Left renal cortex interstitium (tissue), 4 donors: ENCODE data around the gene SECISBP2. TPM values are rescaled to one million over a fixed set of nuclear protein-coding genes. Genes with fewer than 3 reads are reported as not detected.
A peak's percentile ranks its signal among the peaks of the same experiment; 100 is the strongest.
"Not testable (repeated sequence)": the region's sequence is repeated elsewhere in the genome, so short reads cannot be mapped to it uniquely, and the experiment has no call there.

Experiments used
- DNase-seq, 4 donors: peaks; one replicate each; pipeline ENCODE4 v3.0.0-alpha.2; 2013; ENCODE audit warnings: low read depth in 4 of 4, low spot score in 2 of 4, missing footprints in 1 of 4
- polyA plus RNA-seq, 4 donors: library from polyadenylated mRNA; unstranded; fragments of 120-200 nt; gene quantifications; one replicate each; pipeline ENCODE4 v1.2.1, GENCODE V29; 2013; ENCODE audit not compliant: insufficient read length in 4 of 4

The SECISBP2 gene
- polyA plus RNA-seq, 4 donors, result 56.1 to 101 (median 80.3) TPM

DNA sequence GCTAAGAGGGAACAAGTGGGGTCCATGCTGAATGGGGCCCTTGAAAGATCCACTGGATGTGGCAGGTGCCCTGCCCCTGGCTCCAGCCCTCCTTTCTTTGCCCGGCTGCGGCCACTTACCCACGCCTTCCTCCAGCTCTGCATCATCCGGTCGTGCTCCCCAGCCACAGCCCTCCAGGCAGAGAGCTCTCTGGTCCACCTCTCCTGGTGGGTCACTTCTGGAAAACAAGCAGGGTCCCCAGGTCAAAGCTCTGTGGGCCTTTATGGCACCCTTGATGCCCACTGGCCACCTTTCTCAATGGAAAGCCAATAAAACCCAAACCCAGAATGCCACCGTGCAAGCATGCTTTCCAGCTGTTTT lies 45.0 kb downstream of the SECISBP2 start:
- no peak for DNase-seq

GRCh38 chr9:89363921-89364665 lies 45.8 kb downstream of the SECISBP2 start:
- DNase-seq, result no peak

GRCh38 chr9:89364666-89365531 lies 46.6 kb downstream of the SECISBP2 start:
- DNase-seq, result no peak

GRCh38 chr9:89365532-89365912 lies 47.2 kb downstream of the SECISBP2 start:
- no peak for DNase-seq

- no peak for DNase-seq
These were observed 48.4 kb downstream of the SECISBP2 start for GRCh38 chr9:89366711-89367110.

- no peak for DNase-seq
These were observed 49.0 kb downstream of the SECISBP2 start for GRCh38 chr9:89367281-89367680.

DNA sequence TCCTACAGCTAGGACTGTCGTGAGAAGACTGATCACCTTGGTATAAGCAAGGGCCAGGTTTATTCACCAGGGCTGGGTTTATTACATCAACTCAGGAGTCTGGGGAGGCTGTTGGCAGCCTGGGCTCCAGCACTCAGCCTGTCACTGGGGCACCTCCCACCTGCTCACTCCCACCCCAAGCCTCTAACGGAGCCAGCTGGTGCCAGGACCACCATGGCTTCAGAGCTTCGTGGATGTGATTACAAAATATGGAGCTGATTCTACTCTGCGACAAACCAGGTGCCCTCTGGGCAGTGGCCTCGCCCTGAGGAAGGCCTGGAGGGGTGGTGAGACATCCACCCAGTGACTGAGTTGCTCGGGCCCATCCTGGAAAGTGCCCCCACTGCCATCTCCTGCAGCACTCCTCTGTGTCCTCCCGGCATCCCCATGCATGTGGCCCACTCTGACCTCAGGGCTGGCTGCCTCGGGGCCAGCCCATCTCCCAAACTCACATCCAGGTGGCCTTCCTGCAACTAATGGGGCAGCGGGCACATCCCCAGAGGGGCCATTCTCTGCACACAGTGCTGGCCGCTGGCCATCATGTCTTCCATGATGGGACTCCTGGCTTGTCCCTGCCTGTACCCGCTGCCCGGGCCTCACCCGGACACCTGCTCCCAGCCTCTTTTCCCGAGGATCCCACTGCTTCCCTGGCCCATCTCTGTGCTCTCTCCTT lies 49.6 kb downstream of the SECISBP2 start:
- DNase-seq, result no peak

DNA sequence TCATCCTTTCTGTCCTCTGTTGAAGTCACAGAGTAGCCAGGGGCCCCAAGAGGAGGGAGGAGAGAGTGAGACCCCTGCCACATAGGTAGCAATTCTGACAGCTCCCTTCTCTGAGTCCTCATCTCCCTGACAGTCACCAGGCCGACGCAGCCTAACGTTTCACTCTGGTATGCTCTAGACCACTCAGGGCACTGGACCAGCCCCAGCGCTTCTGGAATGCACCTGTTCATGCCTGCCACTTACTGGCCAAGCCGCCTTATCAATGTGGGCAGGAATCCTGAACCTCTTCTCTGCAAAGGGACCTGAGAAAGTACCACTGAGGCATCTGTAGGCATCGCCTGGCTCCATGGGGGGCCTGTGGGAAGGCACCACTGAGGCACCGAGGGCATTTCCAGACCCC lies 50.2 kb downstream of the SECISBP2 start:
- no peak for DNase-seq

DNA sequence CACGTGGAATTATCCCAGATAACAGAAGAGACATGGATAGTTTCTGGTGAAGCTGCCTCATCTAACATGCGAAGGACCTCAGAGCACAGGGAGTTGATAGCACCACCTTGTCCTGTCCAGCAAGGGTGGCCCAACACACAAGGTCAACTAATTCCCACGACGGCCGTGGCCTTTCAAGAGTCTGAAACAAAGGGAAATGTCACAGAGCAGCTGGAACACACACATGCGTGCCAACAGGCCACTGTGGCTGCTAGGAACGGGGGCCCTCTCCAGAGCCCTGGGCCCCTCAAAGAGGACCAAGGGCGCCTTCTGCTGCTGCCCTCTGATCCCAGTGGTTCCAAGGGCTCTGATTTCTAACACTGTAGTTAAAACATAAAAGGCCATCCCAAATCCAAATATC lies 50.7 kb downstream of the SECISBP2 start:
- DNase-seq, result no peak

- no peak for DNase-seq
These were observed 52.3 kb downstream of the SECISBP2 start for GRCh38 chr9:89370593-89370992.

GRCh38 chr9:89371791-89372190 lies 53.5 kb downstream of the SECISBP2 start:
- not testable (repeated sequence) for DNase-seq

GRCh38 chr9:89372230-89372816 lies 54.0 kb downstream of the SECISBP2 start:
- no peak for DNase-seq

DNA sequence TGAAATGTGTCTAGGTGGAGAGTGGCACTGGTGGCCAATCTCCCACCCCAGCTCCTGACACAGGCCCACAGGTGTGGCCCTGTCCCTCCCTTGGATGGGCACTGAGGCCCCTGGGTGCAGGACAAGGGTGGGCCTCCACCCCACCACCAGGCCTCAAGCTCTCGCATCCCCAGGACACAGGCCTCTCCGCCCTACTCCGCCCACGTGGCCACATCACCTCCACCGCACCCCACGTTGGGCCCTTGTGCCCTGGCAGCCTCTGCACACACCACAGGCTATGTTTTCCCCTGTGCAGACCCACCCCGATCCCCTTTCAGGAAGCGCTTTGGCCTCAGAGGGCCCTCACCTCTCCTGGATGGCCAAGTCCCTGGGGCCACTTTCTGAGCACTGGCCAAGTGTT lies 54.7 kb downstream of the SECISBP2 start:
- no peak for DNase-seq

- DNase-seq, result no peak
These were observed 55.9 kb downstream of the SECISBP2 start for GRCh38 chr9:89374176-89374575.

GRCh38 chr9:89375191-89375760 lies 57.0 kb downstream of the SECISBP2 start:
- peak in 3 of 4 donors; percentile 15 to 38 (median 29) for DNase-seq

- DNase-seq, result no peak
These were observed 58.0 kb downstream of the SECISBP2 start for GRCh38 chr9:89376286-89376685.

DNA sequence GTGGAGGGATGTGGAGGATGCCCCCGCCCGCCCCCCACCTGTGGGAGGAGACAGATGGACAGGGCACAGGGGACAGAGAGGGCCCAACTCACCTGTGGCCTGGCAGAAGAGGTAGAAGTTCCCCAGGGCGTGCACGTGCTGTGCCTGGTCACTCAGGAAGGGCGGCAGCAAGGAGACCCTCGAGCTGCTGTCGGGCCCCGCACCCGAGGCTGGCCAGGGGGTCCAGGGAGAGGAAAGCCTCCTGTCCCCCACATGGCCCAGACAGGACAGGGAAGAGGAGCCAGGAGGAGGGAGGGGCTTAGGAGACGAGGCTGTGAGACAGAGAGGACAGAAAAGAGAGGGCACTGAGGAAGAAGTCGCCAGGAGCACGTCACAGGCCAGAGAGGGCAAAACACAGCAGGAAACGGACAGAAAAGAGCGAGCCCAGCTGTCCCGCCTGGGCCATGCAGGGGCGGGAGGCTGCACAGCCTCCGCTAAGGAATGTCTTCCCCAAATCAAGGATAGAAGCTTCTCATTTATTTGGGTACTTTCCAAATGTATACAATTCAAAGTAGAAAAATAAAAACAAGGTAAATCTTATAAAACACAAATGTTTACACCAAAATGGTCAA lies 58.5 kb downstream of the SECISBP2 start:
- DNase-seq, result peak in 1 of 4 donors; percentile 23

- no peak for DNase-seq
These were observed 59.1 kb downstream of the SECISBP2 start for GRCh38 chr9:89377411-89377810.

DNA sequence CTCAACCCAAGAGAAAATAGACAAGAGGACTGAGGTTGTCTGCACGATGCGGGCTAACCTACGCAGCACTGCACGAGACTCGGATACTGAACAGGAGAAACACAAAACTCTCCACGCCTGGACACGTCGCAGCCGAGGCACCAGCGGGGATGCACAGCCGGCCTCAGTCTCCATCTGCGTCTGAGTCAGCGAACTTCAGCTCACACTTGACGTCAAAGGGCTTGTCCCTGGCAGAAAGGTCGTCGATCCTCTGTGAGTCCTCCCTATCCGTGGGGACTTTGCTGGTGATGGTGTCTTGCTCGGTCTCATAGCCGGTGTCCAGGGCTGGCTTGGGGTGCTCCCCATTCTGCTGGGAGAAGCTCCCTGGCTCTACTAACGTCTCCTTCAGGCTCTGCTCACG lies 60.2 kb downstream of the SECISBP2 start:
- no peak for DNase-seq

GRCh38 chr9:89379031-89379430 lies 60.7 kb downstream of the SECISBP2 start:
- DNase-seq, result no peak
